Measurements from ENCODE around the gene SLC22A15.

DNA sequence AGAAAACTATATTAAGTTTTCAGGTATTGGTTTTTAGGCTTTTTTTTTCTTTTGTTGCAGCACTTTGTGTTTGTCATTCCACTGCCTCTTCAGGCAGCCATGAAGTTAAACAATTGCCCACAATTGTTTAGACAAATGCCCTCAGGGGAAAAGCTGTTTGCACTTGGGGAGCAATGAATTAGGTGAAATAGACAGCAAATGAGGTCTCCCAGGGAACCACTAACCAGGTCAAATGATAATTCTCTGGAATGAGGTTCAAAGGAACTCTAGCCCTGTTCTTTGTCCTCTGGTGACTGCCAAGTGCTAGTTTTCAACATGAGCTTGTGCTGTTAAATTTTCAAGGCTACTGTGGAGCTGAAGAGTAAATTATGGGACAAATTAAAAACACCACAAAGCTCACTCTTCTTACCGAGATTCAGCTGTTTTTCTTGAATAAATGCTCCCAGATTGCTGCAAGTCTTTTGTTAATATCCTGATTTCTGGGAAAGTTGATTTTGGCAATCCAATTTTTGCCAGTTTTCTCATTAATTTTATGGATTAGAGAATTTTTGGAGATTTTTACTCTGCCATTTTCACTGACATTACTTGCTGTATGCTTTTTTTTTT is 119.8 kb downstream of the SLC22A15 start:
- TF ChIP-seq, protein P1, sequence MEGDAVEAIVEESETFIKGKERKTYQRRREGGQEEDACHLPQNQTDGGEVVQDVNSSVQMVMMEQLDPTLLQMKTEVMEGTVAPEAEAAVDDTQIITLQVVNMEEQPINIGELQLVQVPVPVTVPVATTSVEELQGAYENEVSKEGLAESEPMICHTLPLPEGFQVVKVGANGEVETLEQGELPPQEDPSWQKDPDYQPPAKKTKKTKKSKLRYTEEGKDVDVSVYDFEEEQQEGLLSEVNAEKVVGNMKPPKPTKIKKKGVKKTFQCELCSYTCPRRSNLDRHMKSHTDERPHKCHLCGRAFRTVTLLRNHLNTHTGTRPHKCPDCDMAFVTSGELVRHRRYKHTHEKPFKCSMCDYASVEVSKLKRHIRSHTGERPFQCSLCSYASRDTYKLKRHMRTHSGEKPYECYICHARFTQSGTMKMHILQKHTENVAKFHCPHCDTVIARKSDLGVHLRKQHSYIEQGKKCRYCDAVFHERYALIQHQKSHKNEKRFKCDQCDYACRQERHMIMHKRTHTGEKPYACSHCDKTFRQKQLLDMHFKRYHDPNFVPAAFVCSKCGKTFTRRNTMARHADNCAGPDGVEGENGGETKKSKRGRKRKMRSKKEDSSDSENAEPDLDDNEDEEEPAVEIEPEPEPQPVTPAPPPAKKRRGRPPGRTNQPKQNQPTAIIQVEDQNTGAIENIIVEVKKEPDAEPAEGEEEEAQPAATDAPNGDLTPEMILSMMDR (conservative IDR thresholded peaks at IDR 0.05; ENCODE audit: low read length) = no peak
- no peak for TF ChIP-seq EZH2phosphoT487 (IDR thresholded peaks at IDR 0.05; ENCODE audit: borderline replicate concordance, low read depth, low read length)

Measured in OCI-LY7 (cell line).